Tibial nerve (tissue), 4 donors: ENCODE measurements around the gene LARGE2. TPM values are rescaled to one million over a fixed set of nuclear protein-coding genes. Genes with fewer than 3 reads are reported as not detected.

ENCODE experiments used
- DNase-seq, 2 donors: peaks; one replicate each; pipeline ENCODE4 v3.0.0-alpha.2; 2019; ENCODE audit warnings: low spot score in 2 of 2
- H3K27ac ChIP-seq, 4 donors: fragments of 200-600 bp; sonication (generic) in 3 of 4; one replicate each; pipeline ENCODE4 v1.5.1; 2017 to 2019; ENCODE audit warnings: mild to moderate bottlenecking in 1 of 4
- H3K27me3 ChIP-seq, 2 donors: fragments of 200-600 bp; sonication (generic) in 1 of 2; one replicate each; pipeline versions ENCODE4 v1.5.1 to v1.6.0; 2017 to 2019
- H3K36me3 ChIP-seq, 3 donors: fragments of 200-600 bp; sonication (generic); one replicate each; pipeline ENCODE4 v1.5.1; 2018 to 2019
- H3K4me1 ChIP-seq, 4 donors: fragments of 200-600 bp; sonication (generic) in 3 of 4; one replicate each; pipeline ENCODE4 v1.5.1; 2017 to 2019
- H3K4me3 ChIP-seq, 4 donors: fragments of 200-600 bp; sonication (generic) in 3 of 4; one replicate each; pipeline ENCODE4 v1.5.1; 2017 to 2019; ENCODE audit warnings: mild to moderate bottlenecking in 1 of 4, moderate library complexity in 1 of 4
- H3K9me3 ChIP-seq, 4 donors: fragments of 200-600 bp; sonication (generic) in 3 of 4; one replicate each; pipeline ENCODE4 v1.5.1; 2017 to 2019
- CTCF ChIP-seq, 5 experiments: fragments of 200-600 bp in 3 of 5; fragments of 450-650 bp in 2 of 5; sonication (generic) in 3 of 5; IDR thresholded peaks; one replicate each; pipeline ENCODE4 v1.5.1; 2016 to 2019; ENCODE audit warnings: antibody characterized with exemption in 5 of 5, mild to moderate bottlenecking in 3 of 5, moderate library complexity in 2 of 5
- EP300 ChIP-seq, 2 donors: sonication (generic); formaldehyde crosslinking; IDR thresholded peaks; one replicate each; pipeline ENCODE4 v1.6.1; 2017; ENCODE audit warnings: antibody characterized with exemption in 2 of 2, mild to moderate bottlenecking in 1 of 2
- POLR2A ChIP-seq, 2 donors: fragments of 450-650 bp; IDR thresholded peaks; one replicate each; pipeline ENCODE4 v1.6.1; 2017; ENCODE audit warnings: antibody characterized with exemption in 2 of 2, mild to moderate bottlenecking in 2 of 2, moderate library complexity in 2 of 2
- WGBS, 2 donors: methylation state at CpG; one replicate each; pipeline ENCODE4 v1.1.5; 2018; 5-methylcytosine and 5-hydroxymethylcytosine counted together
- total RNA-seq, 4 donors: library from RNA; depleted of rRNA; stranded (reverse); fragments of >200 nt; gene quantifications; one replicate each; pipeline ENCODE4 v1.1.0, GENCODE V29; 2016

LARGE2 gene
- total RNA-seq, 4 donors from 2014 or later: not detected

GRCh38 chr11:45885921-45886721 is 36.3 kb upstream of the LARGE2 start:
- H3K36me3 ChIP-seq: peaks cover 0 to 22% (median 0%) of the 10 kb centered on the region in 3 donors
- WGBS, 2 donors: 17% methylated on average over 22 to 25 of the region's 43 CpGs
- TF ChIP-seq EP300 (IDR thresholded peaks at IDR 0.05) (no peak), POLR2A (IDR thresholded peaks at IDR 0.05) (no peak)

GRCh38 chr11:45886816-45887520 is 35.5 kb upstream of the LARGE2 start:
- Histone ChIP-seq H3K4me1 (peaks cover 0 to 28% (median 6%) of the 10 kb centered on the region in 4 donors), H3K4me3 (peak overlapping the region in 3 of 4 donors; percentile 42 to 68 (median 50)), H3K9me3 (no peaks in the 10 kb centered on the region), H3K27me3 (peaks cover 0 to 4% of the 10 kb centered on the region in 2 donors), H3K36me3 (peaks cover 0 to 13% (median 0%) of the 10 kb centered on the region in 3 donors), H3K27ac (peak overlapping the region; percentile 62 to 90 (median 70))
- no peak for TF ChIP-seq EP300 (IDR thresholded peaks at IDR 0.05)
- no peak for TF ChIP-seq CTCF (IDR thresholded peaks at IDR 0.05)
- TF ChIP-seq POLR2A (IDR thresholded peaks at IDR 0.05): no peak
- 61 to 71% methylated on average over 4 of the region's 4 CpGs for WGBS, 2 donors
- DNase-seq: no peak

More at GRCh38 chr11:45885921-45886721, 36.3 kb upstream of the LARGE2 start:
- no peak for DNase-seq
- Histone ChIP-seq H3K9me3 (no peaks in the 10 kb centered on the region), H3K4me1 (peaks cover 0 to 19% (median 6%) of the 10 kb centered on the region in 4 donors), H3K27me3 (peaks cover 0 to 4% of the 10 kb centered on the region in 2 donors), H3K4me3 (peak overlapping the region; percentile 40 to 68 (median 46)), H3K27ac (peak overlapping the region; percentile 62 to 90 (median 70))

- peaks cover 0 to 7% (median 0%) of the 10 kb centered on the region in 3 donors for H3K36me3 ChIP-seq
- no peaks in the 10 kb centered on the region for H3K9me3 ChIP-seq
- peaks cover 0 to 34% (median 6%) of the 10 kb centered on the region in 4 donors for H3K4me1 ChIP-seq
- peaks cover 0 to 4% of the 10 kb centered on the region in 2 donors for H3K27me3 ChIP-seq
- peak overlapping the region in 1 of 4 donors; percentile 68 for H3K4me3 ChIP-seq
- 50 to 65% methylated on average over 8 to 10 of the region's 10 CpGs for WGBS, 2 donors
- H3K27ac ChIP-seq: peak overlapping the region; percentile 62 to 90 (median 70)
- DNase-seq: no peak
- TF ChIP-seq EP300 (IDR thresholded peaks at IDR 0.05) (peak; percentile 33 to 86), POLR2A (IDR thresholded peaks at IDR 0.05) (no peak), CTCF (IDR thresholded peaks at IDR 0.05) (no peak)
Observed at GRCh38 chr11:45887587-45887986, 34.9 kb upstream of the LARGE2 start.

- Histone ChIP-seq H3K9me3 (no peaks in the 10 kb centered on the region), H3K4me1 (peaks cover 0 to 37% (median 6%) of the 10 kb centered on the region in 4 donors), H3K27me3 (peaks cover 0 to 4% of the 10 kb centered on the region in 2 donors), H3K4me3 (no peak overlapping the region), H3K27ac (peak overlapping the region; percentile 10 to 90 (median 72)), H3K36me3 (no peaks in the 10 kb centered on the region)
- no peak for DNase-seq
- WGBS, 2 donors: 60 to 66% methylated on average over 8 of the region's 8 CpGs
- TF ChIP-seq CTCF (IDR thresholded peaks at IDR 0.05): no peak
- peak in 1 of 2 donors; percentile 9 for TF ChIP-seq EP300 (IDR thresholded peaks at IDR 0.05)
- no peak for TF ChIP-seq POLR2A (IDR thresholded peaks at IDR 0.05)
Observed at GRCh38 chr11:45889555-45889954, 32.9 kb upstream of the LARGE2 start.

- Histone ChIP-seq H3K27me3 (peaks cover 0 to 4% of the 10 kb centered on the region in 2 donors), H3K9me3 (no peaks in the 10 kb centered on the region), H3K4me1 (peaks cover 0 to 33% (median 6%) of the 10 kb centered on the region in 4 donors), H3K27ac (peak overlapping the region in 3 of 4 donors; percentile 69 to 90 (median 76)), H3K36me3 (no peaks in the 10 kb centered on the region), H3K4me3 (no peak overlapping the region)
- DNase-seq: no peak
- no peak for TF ChIP-seq POLR2A (IDR thresholded peaks at IDR 0.05)
- no peak for TF ChIP-seq EP300 (IDR thresholded peaks at IDR 0.05)
- TF ChIP-seq CTCF (IDR thresholded peaks at IDR 0.05): no peak
- 77 to 91% methylated on average over 9 of the region's 9 CpGs for WGBS, 2 donors
Observed at GRCh38 chr11:45889966-45890365, 32.5 kb upstream of the LARGE2 start.
